ENCODE results near the gene SOHLH1.

The SOHLH1 gene, protein sequence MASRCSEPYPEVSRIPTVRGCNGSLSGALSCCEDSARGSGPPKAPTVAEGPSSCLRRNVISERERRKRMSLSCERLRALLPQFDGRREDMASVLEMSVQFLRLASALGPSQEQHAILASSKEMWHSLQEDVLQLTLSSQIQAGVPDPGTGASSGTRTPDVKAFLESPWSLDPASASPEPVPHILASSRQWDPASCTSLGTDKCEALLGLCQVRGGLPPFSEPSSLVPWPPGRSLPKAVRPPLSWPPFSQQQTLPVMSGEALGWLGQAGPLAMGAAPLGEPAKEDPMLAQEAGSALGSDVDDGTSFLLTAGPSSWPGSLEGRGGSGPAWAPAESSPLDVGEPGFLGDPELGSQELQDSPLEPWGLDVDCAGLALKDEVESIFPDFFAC

DNA sequence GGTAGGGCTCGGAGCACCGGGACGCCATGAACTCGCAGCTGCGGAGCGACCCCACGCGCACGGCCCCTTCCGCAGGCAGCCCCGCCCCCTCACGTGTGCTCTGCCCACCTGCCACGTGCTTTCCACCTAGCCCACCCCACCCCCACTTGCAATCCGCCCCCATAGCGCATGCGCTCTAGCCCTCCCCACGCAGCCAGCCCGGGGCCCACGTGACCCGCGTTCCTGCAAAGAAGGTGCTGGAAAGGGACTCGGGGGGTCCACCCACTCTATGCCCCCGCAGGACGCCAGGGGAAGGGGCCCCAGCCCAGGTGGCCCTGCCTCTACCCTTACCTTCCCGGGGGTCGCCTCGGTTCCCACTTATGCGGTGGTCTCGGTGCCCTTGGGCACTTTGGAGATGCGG lies at the start of gene SOHLH1:
Gene SOHLH1, minus strand, starts transcription at position 42 of the 400 bp plus-strand sequence. Its CDS starts 14 bp downstream, at position 28.
- DNase-seq (ENCODE audit: low read depth) = no peak

DNA sequence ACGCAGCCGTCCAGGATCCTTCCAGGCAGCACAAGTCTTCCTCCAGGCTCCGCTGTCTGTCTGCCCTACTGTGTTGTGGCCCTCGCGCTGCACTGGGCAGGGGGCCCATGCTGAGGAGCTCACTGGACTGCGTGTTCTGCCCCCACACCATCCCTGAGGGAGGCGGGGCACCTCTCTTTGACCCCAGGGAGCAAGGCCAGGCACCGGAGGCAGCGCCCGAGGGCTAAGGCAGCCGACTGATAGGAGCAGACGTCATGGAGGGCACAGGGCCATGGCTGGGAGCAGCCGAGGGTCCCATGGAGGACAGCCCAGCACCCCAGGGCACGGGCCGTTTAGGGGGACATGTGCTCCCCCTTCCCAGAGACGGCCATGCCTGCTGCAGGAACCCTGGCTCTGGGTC lies 49.4 kb upstream of the SOHLH1 start:
- DNase-seq (ENCODE audit: low read depth) = no peak

DNA sequence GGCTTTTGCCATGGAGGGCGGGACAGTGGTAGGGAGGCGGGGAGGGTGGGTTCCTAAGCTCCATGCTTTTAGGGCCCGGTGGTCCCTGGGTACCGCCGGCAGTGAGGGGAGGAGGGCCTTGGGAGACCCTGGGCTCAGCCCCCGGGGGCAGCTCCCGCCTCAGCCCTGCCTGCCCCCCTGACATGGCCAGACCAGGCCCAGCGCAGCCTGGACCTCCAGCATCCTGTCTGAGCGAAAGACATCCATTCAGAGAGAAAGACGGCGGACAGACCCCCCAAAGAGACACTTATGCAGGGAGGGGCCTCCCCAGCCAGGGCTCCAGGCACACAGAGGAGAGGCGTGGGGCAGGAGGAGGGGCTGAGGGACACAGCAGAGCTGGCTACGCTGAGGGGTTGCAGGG lies 48.0 kb upstream of the SOHLH1 start:
- DNase-seq (ENCODE audit: low read depth) = no peak

DNA sequence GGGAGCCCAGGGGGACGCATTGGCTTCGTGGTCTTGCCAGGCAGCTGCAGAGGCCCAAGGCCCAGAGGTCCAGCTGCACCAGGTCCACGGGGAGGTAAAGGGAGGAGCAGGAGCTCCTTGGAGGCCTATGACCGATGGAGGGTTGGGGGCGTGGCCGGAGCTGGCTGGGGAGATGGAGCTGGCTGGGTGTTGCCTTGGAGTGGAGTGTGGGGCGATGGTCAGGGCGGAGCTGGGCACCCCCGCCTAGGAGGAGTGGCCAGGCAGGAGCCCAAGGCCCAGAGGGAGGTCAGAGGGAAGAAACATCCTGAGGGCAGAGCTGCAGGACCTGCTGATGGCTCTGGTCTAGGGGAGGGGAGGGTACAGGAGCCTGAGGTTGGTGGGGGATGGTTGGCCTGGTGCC lies 47.3 kb upstream of the SOHLH1 start:
- DNase-seq (ENCODE audit: low read depth) = no peak

DNA sequence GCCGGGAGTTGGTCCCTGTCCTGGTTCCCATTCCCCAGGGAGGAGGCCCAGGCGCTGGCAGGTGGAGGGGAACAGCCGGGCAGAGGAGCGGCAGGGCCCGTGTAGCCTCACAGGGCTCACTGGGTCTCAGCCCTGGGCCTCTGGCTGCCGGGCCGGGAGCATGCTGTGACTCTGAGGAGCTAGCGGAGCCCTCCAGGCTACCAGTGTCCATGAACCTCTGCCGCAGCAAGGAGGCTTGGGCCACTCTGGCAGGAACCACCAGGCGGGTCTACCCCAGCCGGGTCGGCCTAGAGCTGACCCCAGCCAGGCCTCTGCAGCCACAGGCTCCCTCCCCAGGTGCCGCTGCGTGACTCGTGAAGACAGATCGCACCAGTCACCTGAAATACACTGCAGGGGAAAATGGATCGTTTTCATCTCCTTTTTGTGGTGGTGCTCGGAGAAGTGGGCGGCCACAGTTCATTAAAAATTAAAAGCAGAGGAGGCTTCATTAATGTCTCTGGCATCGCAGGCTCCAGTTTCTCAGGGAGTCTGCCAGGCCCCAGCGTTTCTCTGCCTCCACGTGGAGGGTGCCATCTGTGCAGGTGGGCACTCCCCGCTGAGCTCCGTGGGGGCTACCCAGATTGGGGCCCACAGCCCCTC lies 46.5 kb upstream of the SOHLH1 start:
- DNase-seq (ENCODE audit: low read depth) = no peak

DNA sequence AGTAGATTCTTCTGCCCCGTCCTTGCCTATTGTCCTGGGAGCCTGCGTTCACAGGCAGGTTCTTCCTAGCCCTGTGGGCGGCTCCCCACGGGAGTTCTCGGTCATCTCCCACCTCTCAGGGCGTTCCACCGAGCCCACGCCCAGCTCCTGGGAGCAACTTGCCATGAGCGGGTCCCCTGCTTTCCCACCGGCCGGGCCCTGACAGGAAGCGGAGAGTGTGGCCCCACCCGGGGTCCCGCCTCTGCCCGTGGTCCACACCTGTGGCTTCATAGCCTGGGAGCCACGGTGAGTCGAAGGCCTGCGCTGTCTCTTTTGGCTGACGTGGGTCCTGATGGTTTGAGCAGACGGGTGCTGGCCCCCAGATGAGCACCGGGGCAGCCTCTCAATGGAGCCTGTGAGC lies 45.9 kb upstream of the SOHLH1 start:
- DNase-seq (ENCODE audit: low read depth) = no peak

DNA sequence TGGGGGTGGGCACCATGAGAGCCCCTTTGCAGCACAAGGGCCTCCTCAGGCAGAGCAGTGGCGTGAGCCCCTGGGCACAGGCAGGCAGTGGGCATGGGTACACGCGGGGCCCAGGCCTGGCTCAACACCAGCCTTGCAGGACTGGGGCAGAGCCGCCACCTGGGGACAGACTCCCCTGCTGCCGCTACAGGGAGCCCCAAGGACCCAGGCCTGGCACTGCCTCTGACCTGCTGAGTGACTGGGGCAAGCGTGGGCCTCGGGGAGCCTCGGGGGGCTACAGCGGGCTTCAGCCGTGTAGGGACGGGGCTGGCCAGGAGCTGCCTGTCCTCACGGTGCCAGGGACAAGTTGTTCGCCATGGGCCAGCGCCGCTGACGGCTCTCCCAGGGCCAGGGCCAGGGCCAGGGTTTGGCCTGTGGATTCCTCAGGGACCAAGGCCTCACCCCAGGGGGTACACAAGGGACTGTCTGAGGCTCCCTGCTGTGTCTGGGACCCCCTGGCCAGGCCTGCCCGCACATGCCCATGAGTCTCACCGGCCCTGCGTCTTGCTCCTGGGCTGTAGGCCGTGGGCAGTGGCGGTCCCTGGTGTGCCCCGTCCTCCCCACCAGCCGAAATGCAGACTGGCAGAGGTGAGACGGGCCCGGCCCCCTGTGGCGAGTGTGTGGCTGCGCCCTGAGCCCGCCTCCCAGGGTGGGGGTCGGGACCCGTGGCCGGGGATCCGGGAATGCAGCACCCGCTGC lies 45.2 kb upstream of the SOHLH1 start:
- no peak for DNase-seq (ENCODE audit: low read depth)

DNA sequence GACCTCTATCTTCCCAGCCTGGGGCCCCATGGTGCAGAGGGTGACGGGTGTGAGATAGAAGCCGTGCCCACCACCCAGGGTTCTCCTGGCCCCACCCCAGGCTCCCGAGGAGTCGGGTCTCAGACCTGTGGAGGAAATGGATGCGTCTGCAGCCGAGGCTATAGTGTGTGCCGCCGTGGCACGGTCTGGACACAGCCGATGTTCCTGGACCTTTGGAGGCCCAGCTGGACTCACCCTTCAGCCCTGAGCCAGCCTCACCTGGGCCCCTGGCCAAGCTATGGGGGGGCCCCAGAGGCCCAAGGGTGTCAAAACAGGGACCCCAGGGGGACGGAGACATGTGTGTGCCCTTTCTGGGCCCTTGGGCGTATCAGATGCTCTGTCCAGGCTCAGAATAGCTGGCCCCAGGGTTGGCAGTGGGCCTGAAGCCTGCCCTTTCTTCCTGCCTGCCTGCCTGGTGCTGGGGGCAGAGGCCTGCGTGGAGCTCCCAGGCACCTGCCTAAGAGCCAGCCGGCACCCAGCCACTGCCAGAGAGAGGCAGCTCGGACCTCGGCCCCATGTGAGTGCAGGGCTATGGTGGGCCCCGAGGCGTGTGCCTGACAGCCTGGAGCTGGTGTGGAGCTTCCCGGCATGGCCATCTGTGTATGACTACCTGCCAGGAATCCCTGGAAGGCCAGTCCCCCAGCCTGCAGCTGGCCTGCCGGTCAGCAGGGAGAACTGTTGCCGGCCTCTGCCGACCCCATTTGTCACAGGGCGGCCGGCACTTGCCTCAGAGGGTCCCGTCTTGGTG lies 44.5 kb upstream of the SOHLH1 start:
- no peak for DNase-seq (ENCODE audit: low read depth)

DNA sequence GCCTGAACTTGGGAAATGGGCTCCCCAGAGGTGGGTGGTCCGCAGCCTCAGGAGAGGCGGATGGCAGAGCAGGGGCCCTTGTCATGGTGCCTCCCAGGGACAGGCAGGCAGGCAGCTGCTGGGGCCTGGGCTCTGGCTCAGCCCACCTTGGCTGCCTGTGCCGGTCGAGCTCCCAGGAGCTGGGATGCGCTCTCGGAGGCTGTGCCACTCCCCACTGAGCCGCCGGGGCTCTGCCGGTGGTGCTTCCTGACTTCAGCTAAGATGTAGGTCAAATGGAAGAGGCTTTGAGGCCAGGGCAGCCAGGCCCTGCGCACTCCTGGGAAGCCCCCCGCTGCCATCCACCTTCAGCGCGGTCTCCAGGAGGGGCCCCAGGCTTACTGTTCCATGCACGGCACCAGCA lies 43.7 kb upstream of the SOHLH1 start:
- no peak for DNase-seq (ENCODE audit: low read depth)

DNA sequence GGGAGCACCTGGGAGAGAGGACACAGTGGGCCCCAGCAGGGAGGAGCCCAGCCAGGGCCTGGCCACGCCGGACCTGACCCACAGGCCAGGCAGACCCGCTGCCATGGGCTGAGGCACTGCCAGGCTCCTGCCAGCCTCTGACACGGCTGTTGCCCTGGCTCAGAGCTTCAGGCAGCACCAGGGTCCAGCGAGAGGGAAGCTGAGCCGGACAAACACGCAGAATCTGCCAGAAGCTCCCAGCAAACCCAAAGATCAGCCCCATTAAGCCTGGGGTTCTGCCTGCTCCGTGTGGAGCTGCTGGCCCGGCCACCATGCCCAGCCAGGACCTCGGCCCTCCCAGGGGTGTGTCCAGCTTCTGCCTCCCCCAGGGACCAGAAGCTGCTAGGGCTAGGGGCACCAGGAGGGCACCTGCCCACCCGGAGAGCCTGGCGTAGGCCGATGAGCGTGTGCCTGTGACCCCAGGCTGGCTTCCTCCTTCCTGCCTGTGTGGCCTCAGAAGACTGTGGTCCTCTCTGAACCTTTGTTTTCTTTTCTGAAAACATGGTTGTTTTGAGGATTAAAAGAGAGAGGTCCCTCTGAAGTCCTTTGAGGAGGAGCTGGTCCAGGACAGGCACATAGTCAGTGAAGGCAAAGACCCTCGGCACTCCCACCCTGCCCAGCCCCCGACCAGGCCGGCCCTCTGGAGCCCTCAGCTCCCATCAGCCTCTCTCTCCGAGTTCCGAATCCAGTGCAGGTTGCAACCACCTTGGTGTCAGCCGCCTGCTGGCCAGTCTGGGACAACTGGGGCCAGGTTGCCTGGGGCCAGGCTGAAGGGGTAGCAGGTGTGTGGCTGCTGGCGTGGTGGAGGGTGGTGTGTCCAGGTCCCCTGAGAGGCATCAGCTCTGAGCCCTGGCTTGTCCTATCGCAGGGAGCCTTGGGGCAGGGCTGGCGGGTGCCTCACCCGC lies 42.3 kb upstream of the SOHLH1 start:
- no peak for DNase-seq (ENCODE audit: low read depth)

DNA sequence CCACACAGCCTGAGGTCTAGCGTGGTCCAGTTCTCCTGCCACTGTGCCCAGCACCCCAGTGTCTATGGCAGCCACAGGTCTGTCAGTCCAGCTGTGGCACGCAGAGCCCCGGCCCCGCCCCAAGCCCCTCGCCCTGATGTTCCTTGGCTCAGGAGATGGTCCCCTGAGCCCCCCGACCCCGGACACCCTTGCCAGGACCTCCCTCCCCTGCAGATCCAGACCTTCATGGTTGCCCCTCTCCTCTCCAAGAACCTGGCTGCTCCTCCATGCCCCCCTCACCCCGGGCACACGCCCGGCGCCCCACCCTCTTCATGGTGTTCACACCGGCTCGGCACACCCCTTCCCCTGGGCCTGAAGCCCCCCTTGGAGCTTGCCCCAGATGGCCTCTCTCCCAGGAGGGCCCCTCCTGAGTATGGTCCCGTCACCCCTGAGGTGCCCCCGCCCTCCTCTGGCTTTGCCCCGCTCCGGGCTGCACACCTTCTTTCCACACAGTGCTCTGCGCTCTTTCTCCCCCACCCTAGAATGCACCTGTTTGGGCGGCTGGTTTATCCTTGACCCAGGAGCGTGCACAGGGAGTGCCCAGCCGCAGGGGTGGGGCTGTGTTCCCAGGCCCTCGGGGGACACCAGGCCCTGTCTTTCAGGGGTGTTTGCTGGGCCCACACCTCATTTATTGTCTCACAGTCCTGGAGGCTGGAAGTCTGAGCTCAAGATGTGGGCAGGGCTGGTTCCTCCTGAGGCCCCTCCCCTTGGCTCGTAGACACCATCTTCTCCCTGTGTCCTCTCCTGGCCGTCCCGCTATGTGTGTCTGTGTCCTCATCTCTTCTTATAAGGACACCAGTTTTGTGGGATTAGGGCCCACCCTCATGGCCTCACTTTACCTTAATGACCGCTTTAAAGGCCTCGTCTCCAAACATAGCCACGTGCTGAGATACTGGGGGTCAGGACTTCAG lies 40.3 kb upstream of the SOHLH1 start:
- no peak for DNase-seq (ENCODE audit: low read depth)

DNA sequence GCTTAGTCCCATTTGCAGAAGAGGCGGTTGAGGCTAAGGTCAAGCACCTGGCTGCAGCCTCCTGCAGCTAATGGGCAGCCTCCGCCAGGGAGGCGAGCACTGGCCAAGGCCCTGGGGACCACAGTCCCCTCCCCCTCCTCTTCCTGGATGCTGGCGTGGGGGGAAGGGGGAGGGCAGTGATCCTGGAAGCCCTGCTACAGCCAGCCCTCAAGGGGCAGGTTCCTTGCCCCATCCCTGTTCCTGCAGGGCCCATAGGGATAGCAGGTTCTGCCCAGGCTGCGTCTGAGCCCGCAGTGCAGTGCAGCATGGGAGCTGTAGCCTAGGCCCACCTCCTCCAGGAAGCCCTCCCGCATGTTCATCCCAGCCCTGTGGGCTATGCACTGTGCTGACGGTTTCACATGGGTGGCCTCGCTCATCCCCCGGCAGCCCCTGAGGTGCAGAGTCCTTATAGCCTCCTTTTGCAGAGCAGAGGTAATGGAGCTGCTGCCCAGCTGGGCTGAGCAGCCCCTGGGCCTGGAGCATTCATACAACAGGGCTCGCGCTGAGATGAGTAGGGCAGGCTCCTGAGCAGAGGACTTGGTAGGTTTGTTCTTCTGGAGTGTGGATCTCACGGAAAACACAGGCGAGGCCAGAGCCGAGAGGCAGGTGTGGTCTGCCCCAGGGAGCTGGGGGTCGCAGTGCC lies 38.7 kb upstream of the SOHLH1 start:
- DNase-seq (ENCODE audit: low read depth) = no peak

DNA sequence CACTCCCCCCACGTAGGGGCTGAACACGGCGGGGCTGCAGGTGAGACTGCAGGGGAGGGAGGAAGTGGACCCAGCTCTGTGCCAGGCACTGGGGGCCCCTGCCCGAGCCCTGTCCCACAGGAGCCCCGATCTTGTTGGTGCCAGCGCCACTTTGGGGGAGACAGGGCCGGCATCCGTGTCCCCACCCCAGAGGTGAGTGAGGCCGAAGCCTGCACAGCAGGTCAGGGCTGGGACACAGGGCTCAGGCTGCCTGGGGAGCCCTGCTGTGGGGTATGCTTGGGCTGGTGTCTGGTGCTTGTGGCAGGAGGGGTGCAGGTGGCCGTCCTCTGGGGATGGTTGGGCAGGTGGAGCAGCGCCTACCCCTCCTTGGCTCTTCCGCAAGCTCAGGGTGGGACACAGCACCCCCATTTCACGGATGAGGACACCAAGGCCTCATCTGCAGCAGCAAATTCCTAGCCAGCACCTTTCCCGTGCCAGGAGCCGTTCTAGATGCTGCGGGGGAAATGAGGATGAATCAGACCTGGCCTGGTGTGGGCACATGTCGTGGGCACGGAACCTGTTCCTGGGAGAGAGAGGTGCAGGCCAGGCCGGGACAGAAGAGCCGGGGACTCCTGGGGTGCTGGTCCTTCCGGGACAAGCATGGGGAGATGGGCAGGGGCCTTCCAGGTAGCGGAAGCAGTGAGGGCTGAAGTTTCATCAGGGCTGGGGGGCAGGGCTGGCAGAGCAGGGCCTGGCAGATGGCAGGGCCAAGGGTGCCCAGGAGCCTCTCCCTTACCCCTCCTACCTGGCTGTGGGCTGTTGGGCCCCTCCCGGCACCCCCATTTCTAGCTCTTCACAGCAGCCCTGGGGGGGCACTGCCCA lies 37.9 kb upstream of the SOHLH1 start:
- no peak for DNase-seq (ENCODE audit: low read depth)

DNA sequence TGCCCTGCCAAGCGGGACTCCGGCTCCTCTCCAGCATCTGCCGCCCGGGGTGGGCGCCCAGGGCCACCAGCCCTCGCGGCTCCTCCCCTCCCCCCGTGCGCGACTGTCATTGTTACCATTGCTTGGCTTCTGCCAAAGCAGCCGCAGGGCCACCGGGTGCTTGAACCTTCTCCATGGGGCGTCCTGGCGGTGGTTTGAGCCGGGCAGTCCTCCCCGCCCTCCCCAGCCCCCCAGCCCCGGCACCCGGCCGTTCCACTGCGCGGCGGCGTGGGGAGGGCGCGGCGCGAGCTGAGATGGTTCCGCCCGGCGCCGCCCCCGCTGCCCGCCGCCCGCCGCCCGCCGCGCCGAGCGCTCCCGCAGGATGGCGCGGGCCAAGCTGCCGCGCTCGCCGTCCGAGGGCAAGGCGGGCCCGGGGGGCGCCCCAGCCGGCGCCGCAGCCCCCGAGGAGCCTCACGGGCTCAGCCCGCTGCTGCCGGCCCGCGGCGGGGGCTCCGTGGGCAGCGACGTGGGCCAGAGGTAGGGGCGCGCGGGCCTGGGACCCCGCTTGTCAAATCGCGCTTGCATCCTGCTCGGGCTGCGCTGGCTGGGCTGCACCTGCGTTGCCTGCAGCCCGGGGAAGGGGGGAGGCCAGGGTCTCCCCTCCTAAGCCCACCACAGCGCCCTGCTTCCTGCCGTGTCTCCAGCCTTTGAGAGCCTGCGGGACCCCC lies 37.1 kb upstream of the SOHLH1 start:
- DNase-seq (ENCODE audit: low read depth) = no peak

DNA sequence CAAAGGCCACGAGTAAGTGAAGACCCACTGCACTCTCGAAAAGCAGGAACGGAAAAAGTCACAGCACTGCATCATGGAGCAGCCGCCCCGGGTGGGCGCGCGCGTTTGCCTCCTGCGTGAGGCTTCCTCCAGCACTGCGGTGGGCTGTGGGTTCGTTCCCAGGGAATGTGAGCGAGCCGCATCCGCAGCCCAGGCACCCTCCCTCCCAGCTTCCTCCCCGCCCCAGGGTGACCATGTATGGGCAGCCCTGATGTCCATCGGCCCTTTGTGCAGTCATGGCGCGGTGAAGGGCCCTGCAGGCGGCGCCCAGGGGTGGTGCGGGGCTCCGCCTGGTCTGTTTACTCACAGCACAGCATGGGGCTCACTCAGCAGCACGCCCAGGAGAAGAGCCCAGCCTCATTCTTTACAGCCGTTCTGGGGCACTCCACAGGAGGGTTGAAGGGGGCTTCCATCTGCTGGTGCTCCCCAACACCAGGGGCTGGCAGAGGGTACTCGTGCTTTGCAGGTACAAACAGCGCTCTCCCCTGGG lies 35.4 kb upstream of the SOHLH1 start:
- DNase-seq (ENCODE audit: low read depth) = no peak

DNA sequence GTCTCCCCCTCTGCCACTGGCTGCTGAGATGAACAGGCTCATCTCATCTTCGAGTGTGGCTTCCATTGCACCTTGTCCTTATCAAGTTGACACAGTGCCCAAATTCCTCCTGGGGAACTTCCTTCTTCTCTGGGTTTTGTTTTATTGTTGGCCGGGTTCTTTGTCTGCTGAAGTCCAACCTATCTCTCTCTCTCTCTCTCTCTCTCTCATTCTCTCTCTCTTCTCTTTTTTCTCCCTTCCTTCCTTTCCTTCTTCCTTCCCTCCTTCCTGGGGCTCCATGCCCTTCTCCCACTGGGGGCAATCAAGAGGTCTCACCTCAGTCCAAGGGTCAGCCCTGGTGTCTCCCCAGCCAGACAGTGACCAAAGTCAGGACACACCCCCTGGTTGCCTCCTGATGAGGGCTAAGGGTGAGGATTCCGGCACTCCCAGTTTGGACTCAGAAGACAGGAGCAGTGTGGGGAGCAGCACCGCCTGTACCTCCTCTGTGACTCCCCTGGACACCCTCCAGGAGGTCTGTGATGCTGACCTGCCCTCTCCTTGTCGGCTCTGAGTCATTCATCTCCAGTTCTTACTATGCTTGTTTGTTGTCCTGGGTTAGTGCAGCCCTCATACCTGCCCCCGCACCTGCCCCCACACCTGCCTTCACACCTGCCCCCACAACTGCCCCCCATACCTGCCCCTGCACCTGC lies 33.4 kb upstream of the SOHLH1 start:
- no peak for DNase-seq (ENCODE audit: low read depth)

DNA sequence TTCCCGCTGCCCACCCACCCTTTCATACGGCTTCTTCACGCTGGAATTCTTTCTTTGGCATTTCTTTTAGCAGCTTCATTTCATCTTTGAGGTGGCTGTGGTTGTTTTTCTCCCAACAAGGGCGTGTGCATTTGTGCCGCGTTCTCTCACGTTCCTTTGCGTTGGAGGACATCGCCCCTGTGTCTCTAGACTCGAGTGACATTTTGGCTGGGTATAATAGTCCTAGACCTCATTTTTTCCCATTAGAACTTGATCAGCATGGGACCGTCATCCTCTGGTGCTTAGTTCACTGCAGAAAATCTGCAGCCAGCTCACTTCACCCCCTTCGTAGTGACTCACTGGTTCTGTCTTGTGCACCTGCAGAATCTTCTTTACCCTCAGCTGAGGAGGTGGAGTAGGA lies 32.2 kb upstream of the SOHLH1 start:
- no peak for DNase-seq (ENCODE audit: low read depth)
